ENCODE data around the gene CCK. TPM values are rescaled to one million over a fixed set of nuclear protein-coding genes. Genes with fewer than 3 reads are reported as not detected.

The CCK gene
- polyA plus RNA-seq, 4 donors = 0.24 to 2.0 (median 0.37) TPM; not detected in 1

- no peak for DNase-seq (ENCODE audit: low read depth in 4 of 4, low spot score in 3 of 4)
Observed at GRCh38 chr3:42226470-42227425, 39.2 kb downstream of the CCK start.

GRCh38 chr3:42225486-42226363 is 40.3 kb downstream of the CCK start:
- DNase-seq (ENCODE audit: low read depth in 4 of 4, low spot score in 3 of 4) = no peak

- DNase-seq (ENCODE audit: low read depth in 4 of 4, low spot score in 3 of 4) = no peak
Observed at GRCh38 chr3:42224658-42225421, 41.1 kb downstream of the CCK start.

- DNase-seq (ENCODE audit: low read depth in 4 of 4, low spot score in 3 of 4) = no peak
Observed at GRCh38 chr3:42224178-42224577, 41.8 kb downstream of the CCK start.

- no peak for DNase-seq (ENCODE audit: low read depth in 4 of 4, low spot score in 3 of 4)
Observed at GRCh38 chr3:42222942-42223693, 42.9 kb downstream of the CCK start.

- no peak for DNase-seq (ENCODE audit: low read depth in 4 of 4, low spot score in 3 of 4)
Observed at GRCh38 chr3:42220436-42221121, 45.4 kb downstream of the CCK start.

- DNase-seq (ENCODE audit: low read depth in 4 of 4, low spot score in 3 of 4) = no peak
Observed at GRCh38 chr3:42216931-42217333, 49.1 kb downstream of the CCK start.

GRCh38 chr3:42216302-42216701 is 49.7 kb downstream of the CCK start:
- DNase-seq (ENCODE audit: low read depth in 4 of 4, low spot score in 3 of 4) = no peak

- no peak for DNase-seq (ENCODE audit: low read depth in 4 of 4, low spot score in 3 of 4)
Observed at GRCh38 chr3:42214565-42215283, 51.3 kb downstream of the CCK start.

GRCh38 chr3:42214064-42214463 is 51.9 kb downstream of the CCK start:
- no peak for DNase-seq (ENCODE audit: low read depth in 4 of 4, low spot score in 3 of 4)

- no peak for DNase-seq (ENCODE audit: low read depth in 4 of 4, low spot score in 3 of 4)
Observed at GRCh38 chr3:42213417-42213816, 52.6 kb downstream of the CCK start.

- no peak for DNase-seq (ENCODE audit: low read depth in 4 of 4, low spot score in 3 of 4)
Observed at GRCh38 chr3:42210726-42211125, 55.3 kb downstream of the CCK start.

GRCh38 chr3:42209917-42210316 is 56.1 kb downstream of the CCK start:
- DNase-seq (ENCODE audit: low read depth in 4 of 4, low spot score in 3 of 4) = no peak

Other genes starting within 250 kb of the CCK start
- 10 to 100 TPM; 29.8 to 51.2 (median 46.7) TPM for gene TRAK1, start 174.8 kb downstream of the CCK start, polyA plus RNA-seq (ENCODE audit: insufficient read length in 4 of 4)
- not detected for gene LYZL4, start 144.4 kb upstream of the CCK start, polyA plus RNA-seq (ENCODE audit: insufficient read length in 4 of 4)
- gene VIPR1, start 236.5 kb upstream of the CCK start, polyA plus RNA-seq (ENCODE audit: insufficient read length in 4 of 4) = 1 to 10 TPM in 3 of 4 donors, under 1 TPM in 1; 0.71 to 3.2 (median 2.2) TPM

Data from left renal pelvis (tissue), 4 donors.